ENCODE results near the gene ERP44.

ERP44 gene

GRCh38 chr9:100033877-100034551 lies 64.8 kb downstream of the ERP44 start:
- no peak overlapping the region for H3K4me3 ChIP-seq (ENCODE audit: low read length)
- no peak overlapping the region for H3K9ac ChIP-seq (ENCODE audit: low read depth, low read length)
- peaks cover 15% of the 10 kb centered on the region for H3K36me3 ChIP-seq (ENCODE audit: insufficient read depth, low read length)
- H3K9me3 ChIP-seq (ENCODE audit: insufficient read depth, low read depth, low read length) = peaks cover 20% of the 10 kb centered on the region; the same call in 1 of the 2 replicates
- 94% methylated on average over 3 of the region's 3 CpGs for WGBS
- H3K4me1 ChIP-seq (ENCODE audit: insufficient read depth, low read length) = no peaks in the 10 kb centered on the region
- H3K27ac ChIP-seq (ENCODE audit: low read depth, low read length) = no peak overlapping the region
- no peaks in the 10 kb centered on the region for H3K27me3 ChIP-seq (ENCODE audit: insufficient read depth, low read length)

GRCh38 chr9:100030548-100030947 lies 68.3 kb downstream of the ERP44 start:
- no peak overlapping the region for H3K4me3 ChIP-seq (ENCODE audit: low read length)
- H3K27ac ChIP-seq (ENCODE audit: low read depth, low read length) = no peak overlapping the region
- H3K9ac ChIP-seq (ENCODE audit: low read depth, low read length) = no peak overlapping the region
- H3K9me3 ChIP-seq (ENCODE audit: insufficient read depth, low read depth, low read length) = peaks cover 20% of the 10 kb centered on the region; the same call in 1 of the 2 replicates
- WGBS = 97% methylated on average over 2 of the region's 2 CpGs
- H3K36me3 ChIP-seq (ENCODE audit: insufficient read depth, low read length) = peaks cover 15% of the 10 kb centered on the region
- H3K4me1 ChIP-seq (ENCODE audit: insufficient read depth, low read length) = 0 out of 2 replicates have a peak, but pooled peaks cover 5% of the 10 kb centered on the region
- H3K27me3 ChIP-seq (ENCODE audit: insufficient read depth, low read length) = no peaks in the 10 kb centered on the region

- 100% methylated on average over 2 of the region's 3 CpGs for WGBS
- H3K4me3 ChIP-seq (ENCODE audit: low read length) = no peak overlapping the region
- no peak overlapping the region for H3K9ac ChIP-seq (ENCODE audit: low read depth, low read length)
These were observed 69.5 kb downstream of the ERP44 start for GRCh38 chr9:100029251-100029650.

GRCh38 chr9:100028201-100028784 lies 70.5 kb downstream of the ERP44 start:
- WGBS = 80% methylated on average over 1 of the region's 2 CpGs
- H3K9ac ChIP-seq (ENCODE audit: low read depth, low read length) = no peak overlapping the region
- H3K4me3 ChIP-seq (ENCODE audit: low read length) = no peak overlapping the region
- peaks cover 11% of the 10 kb centered on the region for H3K36me3 ChIP-seq (ENCODE audit: insufficient read depth, low read length)
- H3K4me1 ChIP-seq (ENCODE audit: insufficient read depth, low read length) = 0 out of 2 replicates have a peak, but pooled peaks cover 5% of the 10 kb centered on the region
- no peaks in the 10 kb centered on the region for H3K27me3 ChIP-seq (ENCODE audit: insufficient read depth, low read length)
- no peak overlapping the region for H3K27ac ChIP-seq (ENCODE audit: low read depth, low read length)
- H3K9me3 ChIP-seq (ENCODE audit: insufficient read depth, low read depth, low read length) = peaks cover 11% of the 10 kb centered on the region; the same call in 1 of the 2 replicates

More at GRCh38 chr9:100029251-100029650, 69.5 kb downstream of the ERP44 start:
- Histone ChIP-seq H3K9me3 (ENCODE audit: insufficient read depth, low read depth, low read length) (peaks cover 20% of the 10 kb centered on the region; the same call in 1 of the 2 replicates), H3K27ac (ENCODE audit: low read depth, low read length) (no peak overlapping the region), H3K36me3 (ENCODE audit: insufficient read depth, low read length) (peaks cover 15% of the 10 kb centered on the region), H3K27me3 (ENCODE audit: insufficient read depth, low read length) (no peaks in the 10 kb centered on the region), H3K4me1 (ENCODE audit: insufficient read depth, low read length) (0 out of 2 replicates have a peak, but pooled peaks cover 5% of the 10 kb centered on the region)

- no peak overlapping the region for H3K9ac ChIP-seq (ENCODE audit: low read depth, low read length)
- peaks cover 4% of the 10 kb centered on the region for H3K36me3 ChIP-seq (ENCODE audit: insufficient read depth, low read length)
- H3K9me3 ChIP-seq (ENCODE audit: insufficient read depth, low read depth, low read length) = peaks cover 4% of the 10 kb centered on the region; the same call in 1 of the 2 replicates
- WGBS = 46% methylated on average over 2 of the region's 2 CpGs
- H3K27me3 ChIP-seq (ENCODE audit: insufficient read depth, low read length) = no peaks in the 10 kb centered on the region
- no peak overlapping the region for H3K27ac ChIP-seq (ENCODE audit: low read depth, low read length)
- H3K4me1 ChIP-seq (ENCODE audit: insufficient read depth, low read length) = 0 out of 2 replicates have a peak, but pooled peaks cover 5% of the 10 kb centered on the region
- H3K4me3 ChIP-seq (ENCODE audit: low read length) = no peak overlapping the region
These were observed 71.3 kb downstream of the ERP44 start for GRCh38 chr9:100027543-100027942.

- no peaks in the 10 kb centered on the region for H3K27me3 ChIP-seq (ENCODE audit: insufficient read depth, low read length)
- H3K4me3 ChIP-seq (ENCODE audit: low read length) = no peak overlapping the region
- whole genome bisulfite sequencing = 92% methylated on average over 1 of the region's 3 CpGs
- H3K27ac ChIP-seq (ENCODE audit: low read depth, low read length) = no peak overlapping the region
- no peak overlapping the region for H3K9ac ChIP-seq (ENCODE audit: low read depth, low read length)
- no peaks in the 10 kb centered on the region for H3K9me3 ChIP-seq (ENCODE audit: insufficient read depth, low read depth, low read length)
- peaks cover 8% of the 10 kb centered on the region; the same call in 1 of the 2 replicates for H3K36me3 ChIP-seq (ENCODE audit: insufficient read depth, low read length)
- H3K4me1 ChIP-seq (ENCODE audit: insufficient read depth, low read length) = no peaks in the 10 kb centered on the region
These were observed 76.9 kb downstream of the ERP44 start for GRCh38 chr9:100021931-100022330.

- Histone ChIP-seq H3K4me1 (ENCODE audit: insufficient read depth, low read length) (no peaks in the 10 kb centered on the region), H3K9me3 (ENCODE audit: insufficient read depth, low read depth, low read length) (no peaks in the 10 kb centered on the region), H3K27me3 (ENCODE audit: insufficient read depth, low read length) (no peaks in the 10 kb centered on the region), H3K4me3 (ENCODE audit: low read length) (no peak overlapping the region), H3K9ac (ENCODE audit: low read depth, low read length) (no peak overlapping the region), H3K27ac (ENCODE audit: low read depth, low read length) (no peak overlapping the region), H3K36me3 (ENCODE audit: insufficient read depth, low read length) (peaks cover 8% of the 10 kb centered on the region; the same call in 1 of the 2 replicates)
- WGBS = 95% methylated on average over 5 of the region's 5 CpGs
These were observed 78.5 kb downstream of the ERP44 start for GRCh38 chr9:100020121-100020795.

GRCh38 chr9:100019541-100019940 lies 79.3 kb downstream of the ERP44 start:
- no peaks in the 10 kb centered on the region for H3K9me3 ChIP-seq (ENCODE audit: insufficient read depth, low read depth, low read length)
- H3K4me3 ChIP-seq (ENCODE audit: low read length) = no peak overlapping the region
- H3K27ac ChIP-seq (ENCODE audit: low read depth, low read length) = no peak overlapping the region
- no peaks in the 10 kb centered on the region for H3K4me1 ChIP-seq (ENCODE audit: insufficient read depth, low read length)
- WGBS = 88% methylated on average over 1 of the region's 1 CpG
- no peak overlapping the region for H3K9ac ChIP-seq (ENCODE audit: low read depth, low read length)
- no peaks in the 10 kb centered on the region for H3K27me3 ChIP-seq (ENCODE audit: insufficient read depth, low read length)
- H3K36me3 ChIP-seq (ENCODE audit: insufficient read depth, low read length) = peaks cover 8% of the 10 kb centered on the region; the same call in 1 of the 2 replicates

GRCh38 chr9:100014846-100015245 lies 84.0 kb downstream of the ERP44 start:
- no peaks in the 10 kb centered on the region for H3K27me3 ChIP-seq (ENCODE audit: insufficient read depth, low read length)
- no peak overlapping the region for H3K9ac ChIP-seq (ENCODE audit: low read depth, low read length)
- no peak overlapping the region for H3K4me3 ChIP-seq (ENCODE audit: low read length)
- H3K4me1 ChIP-seq (ENCODE audit: insufficient read depth, low read length) = no peaks in the 10 kb centered on the region
- H3K27ac ChIP-seq (ENCODE audit: low read depth, low read length) = no peak overlapping the region
- H3K36me3 ChIP-seq (ENCODE audit: insufficient read depth, low read length) = peaks cover 8% of the 10 kb centered on the region; the same call in 1 of the 2 replicates
- H3K9me3 ChIP-seq (ENCODE audit: insufficient read depth, low read depth, low read length) = no peaks in the 10 kb centered on the region

- H3K27me3 ChIP-seq (ENCODE audit: insufficient read depth, low read length) = no peaks in the 10 kb centered on the region
- no peak overlapping the region for H3K27ac ChIP-seq (ENCODE audit: low read depth, low read length)
- no CpG with 5 or more reads among the region's 2 CpGs for WGBS
- H3K36me3 ChIP-seq (ENCODE audit: insufficient read depth, low read length) = peaks cover 8% of the 10 kb centered on the region; the same call in 1 of the 2 replicates
- H3K9ac ChIP-seq (ENCODE audit: low read depth, low read length) = no peak overlapping the region
- no peak overlapping the region for H3K4me3 ChIP-seq (ENCODE audit: low read length)
- no peaks in the 10 kb centered on the region for H3K4me1 ChIP-seq (ENCODE audit: insufficient read depth, low read length)
- no peaks in the 10 kb centered on the region for H3K9me3 ChIP-seq (ENCODE audit: insufficient read depth, low read depth, low read length)
These were observed 85.2 kb downstream of the ERP44 start for GRCh38 chr9:100013573-100013972.

GRCh38 chr9:100012279-100012678 lies 86.5 kb downstream of the ERP44 start:
- H3K36me3 ChIP-seq (ENCODE audit: insufficient read depth, low read length) = peaks cover 2% of the 10 kb centered on the region; the same call in 1 of the 2 replicates
- H3K9ac ChIP-seq (ENCODE audit: low read depth, low read length) = no peak overlapping the region
- no peak overlapping the region for H3K27ac ChIP-seq (ENCODE audit: low read depth, low read length)
- H3K4me3 ChIP-seq (ENCODE audit: low read length) = no peak overlapping the region
- H3K4me1 ChIP-seq (ENCODE audit: insufficient read depth, low read length) = no peaks in the 10 kb centered on the region
- no peaks in the 10 kb centered on the region for H3K9me3 ChIP-seq (ENCODE audit: insufficient read depth, low read depth, low read length)
- no peaks in the 10 kb centered on the region for H3K27me3 ChIP-seq (ENCODE audit: insufficient read depth, low read length)

Data from HUES64 (cell line).